ENCODE data around the gene IFNAR1.
"Not testable (repeated sequence)": the region's sequence is repeated elsewhere in the genome, so short reads cannot be mapped to it uniquely, and the experiment has no call there.

- not testable (repeated sequence) for TF ChIP-seq POLR2A (IDR thresholded peaks at IDR 0.05; ENCODE audit: low read length); CTCF (IDR thresholded peaks at IDR 0.05); MAZ (IDR thresholded peaks at IDR 0.05; ENCODE audit: borderline replicate concordance, low read depth, low read length); RAD21 (conservative IDR thresholded peaks at IDR 0.05 in 1 of 2, IDR thresholded peaks at IDR 0.05 in 1 of 2); PHF8 (IDR thresholded peaks at IDR 0.05; ENCODE audit: borderline replicate concordance, low read depth); POLR2AphosphoS2 (conservative IDR thresholded peaks at IDR 0.05; ENCODE audit: low read length); ESRRA (IDR thresholded peaks at IDR 0.05; ENCODE audit: borderline replicate concordance, low read length); GATA3 (IDR thresholded peaks at IDR 0.05; ENCODE audit: borderline replicate concordance); MAX (IDR thresholded peaks at IDR 0.05); REST (IDR thresholded peaks at IDR 0.05); ZFP36 (IDR thresholded peaks at IDR 0.05; ENCODE audit: borderline replicate concordance, partially characterized antibody); PBX3 (IDR thresholded peaks at IDR 0.05)
These were observed 1.2 kb upstream of the IFNAR1 start for GRCh38 chr21:33323610-33324009.
